Measurements from ENCODE around the gene WWC2.

The WWC2 gene

DNA sequence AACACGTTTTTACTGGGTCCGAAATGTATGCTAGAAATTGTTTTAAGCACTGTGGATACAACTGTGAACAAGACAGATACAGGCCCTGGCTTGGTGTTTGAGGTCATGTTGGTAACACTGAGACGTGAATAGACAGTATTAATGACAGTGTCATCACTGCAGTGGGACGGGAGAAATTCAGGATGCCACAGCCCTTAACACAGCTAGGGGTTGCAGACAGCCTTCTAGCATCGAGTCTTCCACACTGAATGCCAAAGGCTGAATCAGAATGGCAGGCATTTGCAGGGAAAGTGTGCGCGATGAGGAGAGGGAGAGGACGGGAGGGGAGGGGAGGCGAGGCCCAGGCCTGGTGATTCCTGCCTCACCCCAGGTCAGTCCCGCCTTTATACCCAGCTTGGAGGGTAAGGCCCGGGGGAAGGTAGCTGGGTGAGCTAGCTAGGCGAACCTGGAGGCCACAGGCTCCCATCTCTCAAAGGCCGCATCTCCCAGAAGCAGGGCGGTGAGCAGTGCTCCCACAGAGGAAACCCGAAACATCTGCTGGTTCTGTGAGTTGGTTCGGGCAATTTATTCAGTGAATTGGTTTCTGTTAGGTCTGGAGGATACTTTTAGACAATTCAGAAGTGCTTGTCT is 267.3 kb downstream of the WWC2 start:
- TF ChIP-seq, protein P1, sequence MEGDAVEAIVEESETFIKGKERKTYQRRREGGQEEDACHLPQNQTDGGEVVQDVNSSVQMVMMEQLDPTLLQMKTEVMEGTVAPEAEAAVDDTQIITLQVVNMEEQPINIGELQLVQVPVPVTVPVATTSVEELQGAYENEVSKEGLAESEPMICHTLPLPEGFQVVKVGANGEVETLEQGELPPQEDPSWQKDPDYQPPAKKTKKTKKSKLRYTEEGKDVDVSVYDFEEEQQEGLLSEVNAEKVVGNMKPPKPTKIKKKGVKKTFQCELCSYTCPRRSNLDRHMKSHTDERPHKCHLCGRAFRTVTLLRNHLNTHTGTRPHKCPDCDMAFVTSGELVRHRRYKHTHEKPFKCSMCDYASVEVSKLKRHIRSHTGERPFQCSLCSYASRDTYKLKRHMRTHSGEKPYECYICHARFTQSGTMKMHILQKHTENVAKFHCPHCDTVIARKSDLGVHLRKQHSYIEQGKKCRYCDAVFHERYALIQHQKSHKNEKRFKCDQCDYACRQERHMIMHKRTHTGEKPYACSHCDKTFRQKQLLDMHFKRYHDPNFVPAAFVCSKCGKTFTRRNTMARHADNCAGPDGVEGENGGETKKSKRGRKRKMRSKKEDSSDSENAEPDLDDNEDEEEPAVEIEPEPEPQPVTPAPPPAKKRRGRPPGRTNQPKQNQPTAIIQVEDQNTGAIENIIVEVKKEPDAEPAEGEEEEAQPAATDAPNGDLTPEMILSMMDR (conservative IDR thresholded peaks at IDR 0.05; ENCODE audit: low read length), result no peak
- no peak overlapping the region for H3K4me3 ChIP-seq (ENCODE audit: low read length)
- no peak for DNase-seq (ENCODE audit: low read depth)

DNA sequence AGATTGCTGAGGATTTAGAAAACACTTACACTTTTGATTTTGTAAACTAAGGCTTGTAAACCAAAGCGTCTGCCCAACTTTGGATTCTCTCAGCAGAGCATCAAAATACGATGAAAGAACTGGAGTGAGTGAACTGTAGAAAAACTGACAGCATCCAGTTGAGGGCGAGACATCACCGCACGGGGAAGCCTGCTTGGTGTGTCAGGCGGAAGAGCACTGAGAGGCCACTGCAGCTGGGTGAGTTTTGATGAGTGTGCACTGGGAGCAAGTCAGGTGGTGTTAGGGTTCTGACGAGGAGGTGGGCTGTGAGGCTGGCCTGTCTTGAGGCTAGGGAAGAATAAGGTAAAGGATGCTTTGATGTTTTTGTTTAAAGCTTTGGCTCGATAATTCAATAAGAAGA is 270.0 kb downstream of the WWC2 start:
- no peak for DNase-seq (ENCODE audit: low read depth)
- TF ChIP-seq, protein P1 (conservative IDR thresholded peaks at IDR 0.05; ENCODE audit: low read length), result no peak
- no peak overlapping the region for H3K4me3 ChIP-seq (ENCODE audit: low read length)
